OCI-LY7 (cell line): ENCODE data around the gene SOX8.

Experiments used
- CTCF ChIP-seq: fragments of 200-600 bp; sonication (generic); conservative IDR thresholded peaks from 2 replicates; pipeline ENCODE4 v1.5.1; 2014; ENCODE audit warnings: mild to moderate bottlenecking, antibody characterized with exemption, low read length, moderate library complexity, mixed read lengths
- EZH2phosphoT487 ChIP-seq: fragments of 200-600 bp; sonication (generic); IDR thresholded peaks from 2 replicates; pipeline ENCODE4 v1.6.1; 2018; ENCODE audit warnings: low read depth, borderline replicate concordance, mild to moderate bottlenecking, mixed run types, antibody characterized with exemption, low read length, moderate library complexity, mixed read lengths

- TF ChIP-seq CTCF = no peak
- TF ChIP-seq EZH2phosphoT487 = no peak
Measured at GRCh38 chr16:986925-987582, 5.5 kb downstream of the SOX8 start.
